ENCODE data around the gene CLCN6.

- no peak for TF ChIP-seq CTCF (IDR thresholded peaks at IDR 0.05)
- no peak for TF ChIP-seq ZFX (IDR thresholded peaks at IDR 0.05; ENCODE audit: borderline replicate concordance)
Measured at GRCh38 chr1:11880181-11880575, 74.2 kb downstream of the CLCN6 start.

Data from 22Rv1 (cell line).